CD4-positive, alpha-beta T cell treated with Interleukin-21 for 1 hour (primary cell): Measurements from ENCODE around the gene AIG1.
"Not testable (repeated sequence)": the region's sequence is repeated elsewhere in the genome, so short reads cannot be mapped to it uniquely, and the experiment has no call there.

Experiments
- DNase-seq: peaks from one replicate; pipeline ENCODE4 v3.0.0-alpha.2; 2020

The AIG1 gene

GRCh38 chr6:143060806-143061596, at the start of gene AIG1:
Gene AIG1 (plus strand): TSS chr6:143060889. CDS start chr6:143060926, 37 bp downstream.
- peak; percentile 77 for DNase-seq

GRCh38 chr6:143014764-143015163, 45.9 kb upstream of the AIG1 start:
- DNase-seq, result no peak

GRCh38 chr6:143015300-143015706, 45.4 kb upstream of the AIG1 start:
- peak; percentile 7 for DNase-seq

- DNase-seq, result no peak
These were observed 41.7 kb upstream of the AIG1 start for GRCh38 chr6:143018955-143019354.

GRCh38 chr6:143020862-143021261, 39.8 kb upstream of the AIG1 start:
- not testable (repeated sequence) for DNase-seq

- DNase-seq, result no peak
These were observed 39.1 kb upstream of the AIG1 start for GRCh38 chr6:143021543-143021942.

- no peak for DNase-seq
These were observed 38.1 kb upstream of the AIG1 start for GRCh38 chr6:143022587-143022986.

- no peak for DNase-seq
These were observed 37.0 kb upstream of the AIG1 start for GRCh38 chr6:143023695-143024094.

- no peak for DNase-seq
These were observed 35.7 kb upstream of the AIG1 start for GRCh38 chr6:143024977-143025376.

- DNase-seq, result peak; percentile 53
These were observed 33.8 kb upstream of the AIG1 start for GRCh38 chr6:143026696-143027449.

- DNase-seq, result no peak
These were observed 25.9 kb upstream of the AIG1 start for GRCh38 chr6:143034689-143035334.

GRCh38 chr6:143037470-143037869, 23.2 kb upstream of the AIG1 start:
- DNase-seq, result no peak

- no peak for DNase-seq
These were observed 21.9 kb upstream of the AIG1 start for GRCh38 chr6:143038833-143039232.

GRCh38 chr6:143039548-143039947, 21.1 kb upstream of the AIG1 start:
- no peak for DNase-seq

- no peak for DNase-seq
These were observed 20.7 kb upstream of the AIG1 start for GRCh38 chr6:143040018-143040417.

GRCh38 chr6:143044345-143044744, 16.3 kb upstream of the AIG1 start:
- not testable (repeated sequence) for DNase-seq

- no peak for DNase-seq
These were observed 11.1 kb upstream of the AIG1 start for GRCh38 chr6:143049611-143050010.

GRCh38 chr6:143050509-143050908, 10.2 kb upstream of the AIG1 start:
- no peak for DNase-seq

- no peak for DNase-seq
These were observed 8.4 kb upstream of the AIG1 start for GRCh38 chr6:143052282-143052681.

- no peak for DNase-seq
These were observed 6.8 kb upstream of the AIG1 start for GRCh38 chr6:143053856-143054255.

GRCh38 chr6:143054329-143054728, 6.4 kb upstream of the AIG1 start:
- DNase-seq, result no peak

GRCh38 chr6:143055213-143055612, 5.5 kb upstream of the AIG1 start:
- no peak for DNase-seq

GRCh38 chr6:143055891-143056290, 4.8 kb upstream of the AIG1 start:
- no peak for DNase-seq

GRCh38 chr6:143058987-143059386, 1.7 kb upstream of the AIG1 start:
- peak; percentile 13 for DNase-seq
